ENCODE measurements around the gene SNRPD3.
A peak's percentile ranks its signal among the peaks of the same experiment; 100 is the strongest.

The SNRPD3 gene

DNA sequence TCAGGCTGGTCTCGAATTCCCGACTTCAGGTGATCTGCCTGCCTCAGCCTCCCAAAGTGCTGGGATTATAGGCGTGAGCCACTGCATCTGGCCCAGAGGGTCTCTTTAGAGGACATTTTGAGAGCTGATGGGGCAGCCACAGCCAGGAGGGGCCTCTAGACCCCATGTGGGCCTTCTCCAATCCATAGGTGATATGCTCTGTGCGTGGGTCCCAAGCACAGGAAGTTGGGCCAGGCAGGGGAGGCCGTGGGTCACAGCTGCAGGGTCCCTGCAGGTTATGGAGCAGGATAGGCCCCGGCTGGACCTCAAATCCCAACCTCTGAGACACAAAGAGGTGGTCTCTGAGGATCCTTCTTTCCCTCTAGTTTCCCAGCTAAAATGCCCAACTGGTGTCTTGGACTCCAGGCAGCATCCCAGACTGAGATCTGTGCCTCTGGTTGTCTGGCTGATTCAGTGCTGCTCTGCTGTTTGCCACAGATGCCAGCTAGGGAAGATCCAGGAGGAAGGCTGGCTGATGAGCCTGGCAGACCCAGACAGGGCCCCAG lies 35.6 kb downstream of the SNRPD3 start:
- H3K27ac ChIP-seq: peak overlapping the region; percentile 94
- TF ChIP-seq, protein P1, sequence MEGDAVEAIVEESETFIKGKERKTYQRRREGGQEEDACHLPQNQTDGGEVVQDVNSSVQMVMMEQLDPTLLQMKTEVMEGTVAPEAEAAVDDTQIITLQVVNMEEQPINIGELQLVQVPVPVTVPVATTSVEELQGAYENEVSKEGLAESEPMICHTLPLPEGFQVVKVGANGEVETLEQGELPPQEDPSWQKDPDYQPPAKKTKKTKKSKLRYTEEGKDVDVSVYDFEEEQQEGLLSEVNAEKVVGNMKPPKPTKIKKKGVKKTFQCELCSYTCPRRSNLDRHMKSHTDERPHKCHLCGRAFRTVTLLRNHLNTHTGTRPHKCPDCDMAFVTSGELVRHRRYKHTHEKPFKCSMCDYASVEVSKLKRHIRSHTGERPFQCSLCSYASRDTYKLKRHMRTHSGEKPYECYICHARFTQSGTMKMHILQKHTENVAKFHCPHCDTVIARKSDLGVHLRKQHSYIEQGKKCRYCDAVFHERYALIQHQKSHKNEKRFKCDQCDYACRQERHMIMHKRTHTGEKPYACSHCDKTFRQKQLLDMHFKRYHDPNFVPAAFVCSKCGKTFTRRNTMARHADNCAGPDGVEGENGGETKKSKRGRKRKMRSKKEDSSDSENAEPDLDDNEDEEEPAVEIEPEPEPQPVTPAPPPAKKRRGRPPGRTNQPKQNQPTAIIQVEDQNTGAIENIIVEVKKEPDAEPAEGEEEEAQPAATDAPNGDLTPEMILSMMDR (conservative IDR thresholded peaks at IDR 0.05): no peak

DNA sequence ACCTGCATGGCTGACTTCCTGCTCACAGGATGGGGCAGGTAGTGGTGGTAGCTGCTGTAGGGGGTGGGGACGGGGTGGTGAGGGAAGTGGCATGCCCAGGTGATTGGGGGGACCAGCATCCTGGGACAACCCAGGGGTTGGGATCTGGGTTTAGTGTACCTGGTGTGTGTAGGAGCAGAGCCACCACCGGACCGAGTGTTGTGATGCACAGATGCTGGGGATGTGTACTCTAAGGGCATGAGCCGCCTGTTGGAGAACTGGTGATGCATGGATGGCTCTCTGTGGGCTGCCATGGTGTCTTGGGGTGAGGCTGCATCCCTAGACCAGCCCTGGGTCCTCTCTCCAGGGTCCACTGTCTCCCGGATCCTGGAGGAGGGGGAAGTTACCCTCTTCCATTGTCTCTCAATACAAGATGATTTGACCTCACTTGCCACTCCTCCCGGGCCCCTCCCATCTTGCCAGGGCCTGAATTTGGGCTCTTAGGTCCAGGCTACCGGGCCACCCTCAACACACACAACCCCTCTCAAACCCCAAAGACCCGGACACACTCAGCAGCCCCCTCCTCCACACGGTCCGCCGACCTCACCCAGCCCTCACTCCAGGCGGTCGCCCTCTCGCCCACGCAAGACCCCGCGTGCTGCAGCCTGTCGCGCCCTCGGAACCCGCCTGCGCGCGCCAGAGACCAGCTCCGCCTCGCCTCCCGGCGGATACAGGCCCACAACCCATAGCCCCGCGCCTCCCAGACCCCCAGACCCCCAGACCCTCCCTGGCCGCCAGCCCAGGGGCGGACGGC lies 36.5 kb downstream of the SNRPD3 start:
- H3K27ac ChIP-seq: peak overlapping the region; percentile 94
- TF ChIP-seq, protein P1 (conservative IDR thresholded peaks at IDR 0.05): no peak; the same call in 1 of the 2 replicates

DNA sequence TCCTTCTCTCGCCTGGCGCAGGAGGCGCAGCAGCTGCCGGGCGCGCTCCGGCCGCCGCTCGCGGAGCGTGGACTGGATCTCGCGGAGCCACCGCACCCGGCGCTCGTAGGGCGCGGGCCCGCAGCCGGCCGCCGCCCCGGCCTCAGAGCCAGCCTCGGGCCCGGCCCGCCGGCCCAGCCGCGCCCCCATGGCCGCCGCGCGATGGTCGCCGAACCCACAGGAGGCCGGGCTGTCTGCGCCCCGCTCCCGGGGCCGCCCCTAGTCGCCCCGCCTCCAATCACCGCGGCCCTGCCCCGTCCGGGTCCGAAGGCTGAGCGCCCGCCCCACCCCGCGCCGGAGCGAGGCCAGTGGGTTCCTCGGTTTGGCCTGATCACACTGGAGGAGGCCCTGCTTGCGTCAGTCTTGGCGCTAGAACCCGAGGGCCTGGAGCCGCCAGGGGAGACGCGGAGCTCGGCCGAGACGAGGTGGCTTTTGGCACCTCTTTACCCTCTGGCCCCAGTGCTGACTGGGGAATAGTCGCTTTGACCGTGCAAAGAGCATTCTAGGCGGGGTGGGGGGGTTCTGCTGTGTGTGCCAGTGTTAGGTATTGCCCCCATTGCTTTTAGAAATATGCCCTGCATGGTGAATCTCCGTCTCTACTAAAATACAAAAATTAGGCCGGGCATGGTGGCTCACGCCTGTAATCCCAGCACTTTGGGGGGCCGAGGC lies 37.2 kb downstream of the SNRPD3 start, which contains the start of gene LRRC75B:
Gene LRRC75B, minus strand, starts transcription at position 223 of the 708 bp plus-strand sequence. Its CDS starts 34 bp downstream, at position 189.
- peak within 1 kb of the TSS; percentile 94 for H3K27ac ChIP-seq
- TF ChIP-seq, protein P1 (conservative IDR thresholded peaks at IDR 0.05): no peak

DNA sequence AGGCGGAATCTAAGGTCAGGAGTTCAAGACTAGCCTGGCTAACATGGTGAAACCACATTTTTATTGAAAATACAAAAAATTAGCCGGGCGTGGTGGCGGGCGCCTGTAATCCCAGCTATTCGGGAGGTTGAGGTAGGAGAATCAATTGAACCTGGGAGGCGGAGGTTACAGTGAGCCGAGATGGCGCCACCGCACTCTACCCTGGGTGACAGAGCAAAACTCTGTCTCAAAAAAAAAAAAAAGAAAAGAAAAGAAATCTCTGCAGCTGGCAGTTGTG lies 37.7 kb downstream of the SNRPD3 start:
- peak overlapping the region; percentile 94 for H3K27ac ChIP-seq

DNA sequence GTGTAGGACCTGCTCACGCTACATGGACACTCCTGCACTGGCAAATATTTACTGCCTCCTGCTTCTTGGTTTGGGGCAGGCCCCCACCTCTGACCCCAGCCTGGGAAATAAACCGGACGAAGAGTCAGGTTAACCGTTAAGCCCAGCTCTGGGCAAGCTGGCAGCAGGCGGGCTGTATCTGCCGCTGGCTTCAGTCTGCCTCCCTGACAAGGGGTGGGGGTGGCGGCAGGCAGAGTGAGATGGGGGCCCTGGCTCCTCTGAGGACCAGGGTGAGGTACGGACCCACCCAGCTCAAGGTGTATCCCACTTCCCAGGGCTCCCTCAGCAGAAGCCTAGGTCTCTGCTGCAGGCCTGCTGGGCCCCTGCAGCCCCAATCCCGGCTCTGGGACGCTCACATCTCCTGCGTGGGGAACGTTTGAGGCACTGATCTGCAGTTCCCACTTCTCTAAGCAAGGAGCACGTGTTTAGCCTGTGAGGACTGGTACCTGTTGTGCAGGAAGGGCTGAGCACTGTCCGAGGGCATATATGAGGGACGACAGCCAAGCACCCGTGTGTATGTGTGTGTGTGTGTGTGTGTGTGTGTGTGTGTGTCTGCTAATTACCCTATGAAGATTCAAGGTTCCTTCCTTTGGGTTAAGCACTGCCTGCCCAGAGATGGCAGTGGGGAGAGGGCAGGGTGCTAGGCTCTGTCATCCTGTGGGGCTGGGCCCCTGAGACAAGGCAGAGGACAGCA lies 38.2 kb downstream of the SNRPD3 start:
- peak overlapping the region; percentile 94 for H3K27ac ChIP-seq
- TF ChIP-seq, protein P1 (conservative IDR thresholded peaks at IDR 0.05): no peak

DNA sequence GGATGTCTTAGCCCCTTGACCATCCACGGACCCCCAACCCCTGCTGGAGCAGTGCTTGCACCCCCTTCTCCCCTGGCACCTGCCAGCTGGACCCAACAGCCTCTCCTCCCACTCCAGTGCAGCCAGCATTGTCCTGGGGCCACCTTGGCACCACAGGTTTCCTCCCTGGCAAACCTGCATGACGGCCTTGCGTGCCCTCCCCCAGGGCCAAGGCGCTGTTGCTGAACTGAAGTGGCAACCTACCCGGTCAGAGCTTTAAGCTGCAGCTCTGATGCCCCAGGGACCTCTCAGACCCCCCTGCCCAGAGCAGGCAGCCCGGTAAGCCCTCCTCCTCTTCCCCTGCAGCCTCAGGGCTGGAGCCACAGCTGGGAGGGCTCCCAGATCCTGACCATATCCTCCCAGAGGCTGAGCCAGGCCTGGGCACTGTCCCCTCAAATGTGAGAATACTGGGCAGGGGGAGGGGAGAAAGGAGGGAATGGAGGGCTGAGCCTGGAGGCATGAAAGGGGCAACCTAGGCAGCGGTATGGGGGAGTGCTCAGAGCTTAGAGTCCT lies 38.8 kb downstream of the SNRPD3 start:
- peak overlapping the region; percentile 94 for H3K27ac ChIP-seq
- TF ChIP-seq, protein P1 (conservative IDR thresholded peaks at IDR 0.05): no peak

DNA sequence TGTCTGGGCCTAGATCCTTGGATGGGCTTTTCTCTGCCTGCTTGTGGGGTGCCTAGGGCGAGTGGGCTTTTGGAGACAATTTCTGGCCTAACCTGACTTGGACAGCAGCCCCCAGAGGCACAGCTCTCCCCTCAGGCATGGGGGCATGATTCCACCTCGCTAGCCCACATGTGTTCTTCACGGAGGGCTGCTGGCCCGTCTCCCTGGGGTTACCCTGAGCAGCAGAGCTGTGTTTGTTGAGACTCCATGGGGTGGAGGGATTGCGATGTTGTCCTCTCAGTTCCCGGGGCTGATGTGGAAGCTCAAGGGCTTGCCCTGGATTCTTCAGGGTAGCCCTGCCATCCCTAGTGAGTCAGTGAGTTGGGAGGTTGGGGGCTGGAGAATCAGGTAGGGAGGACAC lies 39.4 kb downstream of the SNRPD3 start:
- TF ChIP-seq, protein P1 (conservative IDR thresholded peaks at IDR 0.05): no peak
- H3K27ac ChIP-seq: peak overlapping the region; percentile 94
